ENCODE results near the gene SND1.

Gene SND1

DNA sequence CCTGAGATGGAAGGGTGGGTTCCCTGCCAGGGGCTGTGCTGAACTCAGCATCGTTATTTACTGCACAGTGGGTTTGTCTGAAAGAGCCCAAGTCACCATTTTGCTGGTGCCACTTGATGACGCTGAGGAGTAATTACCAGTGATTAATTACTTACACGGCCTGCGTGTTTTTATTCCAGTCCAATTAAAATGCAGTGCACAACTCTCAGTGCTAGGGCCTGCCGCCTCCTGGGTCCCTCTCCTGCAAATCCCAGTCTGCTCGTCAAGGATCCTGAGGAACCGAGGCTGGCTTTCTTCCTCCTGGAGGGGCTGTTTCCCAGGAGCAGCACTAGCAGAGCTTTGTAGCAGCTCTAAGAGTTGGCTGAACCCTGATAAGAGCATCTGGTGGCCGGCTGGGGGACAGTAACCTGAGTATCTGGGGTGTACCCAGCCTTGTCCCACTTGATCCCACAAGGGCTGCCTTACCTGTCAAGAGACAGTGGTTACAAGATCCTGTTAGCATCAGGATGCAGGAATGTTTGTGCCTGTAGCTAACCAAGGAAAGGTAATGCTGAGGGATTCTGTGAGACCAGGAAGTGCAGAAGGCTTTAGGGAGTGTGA is 424.3 kb downstream of the SND1 start:
- Histone ChIP-seq H3F3A (ENCODE audit: control insufficient read depth, insufficient read depth) (no peaks in the 10 kb centered on the region), H3K9me3 (ENCODE audit: control insufficient read depth, insufficient read depth, low read length) (no peaks in the 10 kb centered on the region), H3K4me3 (ENCODE audit: low read length) (no peak overlapping the region), H3K36me3 (ENCODE audit: control insufficient read depth, low read length) (peaks cover 32% of the 10 kb centered on the region), H3K4me1 (ENCODE audit: control insufficient read depth, low read length) (no peaks in the 10 kb centered on the region), H4K20me1 (ENCODE audit: control insufficient read depth, insufficient read depth, low read depth, low read length) (no peaks in the 10 kb centered on the region), H3K27ac (ENCODE audit: low read depth, low read length) (no peak overlapping the region), H3K9me2 (replicated peaks; ENCODE audit: control insufficient read depth, low read length) (no peaks in the 10 kb centered on the region), H3K27me3 (ENCODE audit: control insufficient read depth, low read length) (no peaks in the 10 kb centered on the region), H3K4me2 (ENCODE audit: low read length) (no peak overlapping the region), H3K79me2 (ENCODE audit: control insufficient read depth, low read length) (no peaks in the 10 kb centered on the region)
- TF ChIP-seq, protein P1, sequence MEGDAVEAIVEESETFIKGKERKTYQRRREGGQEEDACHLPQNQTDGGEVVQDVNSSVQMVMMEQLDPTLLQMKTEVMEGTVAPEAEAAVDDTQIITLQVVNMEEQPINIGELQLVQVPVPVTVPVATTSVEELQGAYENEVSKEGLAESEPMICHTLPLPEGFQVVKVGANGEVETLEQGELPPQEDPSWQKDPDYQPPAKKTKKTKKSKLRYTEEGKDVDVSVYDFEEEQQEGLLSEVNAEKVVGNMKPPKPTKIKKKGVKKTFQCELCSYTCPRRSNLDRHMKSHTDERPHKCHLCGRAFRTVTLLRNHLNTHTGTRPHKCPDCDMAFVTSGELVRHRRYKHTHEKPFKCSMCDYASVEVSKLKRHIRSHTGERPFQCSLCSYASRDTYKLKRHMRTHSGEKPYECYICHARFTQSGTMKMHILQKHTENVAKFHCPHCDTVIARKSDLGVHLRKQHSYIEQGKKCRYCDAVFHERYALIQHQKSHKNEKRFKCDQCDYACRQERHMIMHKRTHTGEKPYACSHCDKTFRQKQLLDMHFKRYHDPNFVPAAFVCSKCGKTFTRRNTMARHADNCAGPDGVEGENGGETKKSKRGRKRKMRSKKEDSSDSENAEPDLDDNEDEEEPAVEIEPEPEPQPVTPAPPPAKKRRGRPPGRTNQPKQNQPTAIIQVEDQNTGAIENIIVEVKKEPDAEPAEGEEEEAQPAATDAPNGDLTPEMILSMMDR (IDR thresholded peaks at IDR 0.05; ENCODE audit: low read depth, low read length, poor library complexity, severe bottlenecking): no peak
- no peak for TF ChIP-seq EZH2phosphoT487 (IDR thresholded peaks at IDR 0.05; ENCODE audit: borderline replicate concordance, low read length)

DNA sequence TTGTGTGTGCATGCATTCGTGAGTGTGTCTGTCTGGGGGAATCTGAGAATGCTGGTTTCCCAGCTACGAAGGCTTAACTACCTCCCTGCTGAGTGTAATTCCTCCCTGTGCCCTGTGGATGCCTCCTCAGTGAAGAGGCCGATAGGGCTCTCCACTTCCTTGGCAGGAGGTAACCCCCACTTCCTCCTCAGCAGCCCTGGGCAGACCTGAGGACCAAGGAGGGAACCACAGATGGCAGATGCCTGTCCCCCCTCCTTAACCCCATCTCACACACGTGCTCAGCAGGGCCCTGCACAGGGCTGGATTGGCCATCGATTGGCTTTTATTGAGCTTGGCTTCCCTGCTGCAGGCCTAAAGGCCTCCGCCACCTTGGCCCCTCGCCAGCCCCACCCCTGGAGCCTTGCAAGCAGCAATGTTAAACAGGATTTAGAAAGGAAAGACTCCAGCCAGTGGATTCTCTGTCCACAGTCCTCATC is 424.8 kb downstream of the SND1 start:
- no peaks in the 10 kb centered on the region for H4K20me1 ChIP-seq (ENCODE audit: control insufficient read depth, insufficient read depth, low read depth, low read length)
- H3F3A ChIP-seq (ENCODE audit: control insufficient read depth, insufficient read depth): no peaks in the 10 kb centered on the region
- H3K79me2 ChIP-seq (ENCODE audit: control insufficient read depth, low read length): no peaks in the 10 kb centered on the region
- no peaks in the 10 kb centered on the region for H3K9me3 ChIP-seq (ENCODE audit: control insufficient read depth, insufficient read depth, low read length)
- H3K27ac ChIP-seq (ENCODE audit: low read depth, low read length): no peak overlapping the region
- no peaks in the 10 kb centered on the region for H3K27me3 ChIP-seq (ENCODE audit: control insufficient read depth, low read length)
- H3K4me2 ChIP-seq (ENCODE audit: low read length): no peak overlapping the region
- peaks cover 37% of the 10 kb centered on the region for H3K36me3 ChIP-seq (ENCODE audit: control insufficient read depth, low read length)
- H3K4me3 ChIP-seq (ENCODE audit: low read length): no peak overlapping the region
- H3K9me2 ChIP-seq (replicated peaks; ENCODE audit: control insufficient read depth, low read length): no peaks in the 10 kb centered on the region
- TF ChIP-seq, protein P1 (IDR thresholded peaks at IDR 0.05; ENCODE audit: low read depth, low read length, poor library complexity, severe bottlenecking): no peak
- TF ChIP-seq EZH2phosphoT487 (IDR thresholded peaks at IDR 0.05; ENCODE audit: borderline replicate concordance, low read length): no peak
- no peaks in the 10 kb centered on the region for H3K4me1 ChIP-seq (ENCODE audit: control insufficient read depth, low read length)

DNA sequence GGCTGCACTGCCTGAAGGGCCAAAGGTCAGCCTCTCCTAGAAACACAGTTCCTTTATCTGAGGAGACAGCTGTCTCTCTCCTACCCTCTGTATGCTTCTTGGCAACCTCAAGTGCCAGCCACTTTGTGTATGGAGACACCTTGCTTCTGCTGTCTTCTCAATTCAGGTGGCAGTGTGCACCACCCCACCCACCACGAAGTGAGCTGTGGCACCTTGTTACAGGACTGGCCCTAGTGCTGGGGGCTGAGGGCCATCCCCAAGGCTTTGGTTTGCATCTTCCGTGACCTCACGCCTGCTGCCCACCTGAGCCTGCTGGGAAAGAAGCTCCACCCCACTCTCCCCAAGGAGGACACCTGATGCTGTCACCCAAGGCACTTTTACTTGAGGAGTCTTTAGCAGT is 426.3 kb downstream of the SND1 start:
- no peaks in the 10 kb centered on the region for H3K27me3 ChIP-seq (ENCODE audit: control insufficient read depth, low read length)
- no peak for TF ChIP-seq EZH2phosphoT487 (IDR thresholded peaks at IDR 0.05; ENCODE audit: borderline replicate concordance, low read length)
- TF ChIP-seq, protein P1 (IDR thresholded peaks at IDR 0.05; ENCODE audit: low read depth, low read length, poor library complexity, severe bottlenecking): no peak
- H4K20me1 ChIP-seq (ENCODE audit: control insufficient read depth, insufficient read depth, low read depth, low read length): no peaks in the 10 kb centered on the region
- no peak overlapping the region for H3K27ac ChIP-seq (ENCODE audit: low read depth, low read length)
- no peaks in the 10 kb centered on the region for H3K79me2 ChIP-seq (ENCODE audit: control insufficient read depth, low read length)
- H3F3A ChIP-seq (ENCODE audit: control insufficient read depth, insufficient read depth): no peaks in the 10 kb centered on the region
- no peak overlapping the region for H3K4me2 ChIP-seq (ENCODE audit: low read length)
- no peaks in the 10 kb centered on the region for H3K9me2 ChIP-seq (replicated peaks; ENCODE audit: control insufficient read depth, low read length)
- peaks cover 50% of the 10 kb centered on the region for H3K36me3 ChIP-seq (ENCODE audit: control insufficient read depth, low read length)
- no peaks in the 10 kb centered on the region for H3K4me1 ChIP-seq (ENCODE audit: control insufficient read depth, low read length)
- no peak overlapping the region for H3K4me3 ChIP-seq (ENCODE audit: low read length)
- no peaks in the 10 kb centered on the region for H3K9me3 ChIP-seq (ENCODE audit: control insufficient read depth, insufficient read depth, low read length)
